Cardiac muscle cell (in vitro differentiated cells and primary cell): ENCODE results near the gene KLRC4. TPM values are rescaled to one million over a fixed set of nuclear protein-coding genes. Genes with fewer than 3 reads are reported as not detected.
"Not testable (repeated sequence)": the region's sequence is repeated elsewhere in the genome, so short reads cannot be mapped to it uniquely, and the experiment has no call there.

Experiments used
- DNase-seq, 2 donors: peaks; one replicate each; pipeline versions ENCODE4 v3.0.0 to v3.0.0-alpha.2; 2010 to 2017; ENCODE audit warnings: low read depth in 1 of 2, low spot score in 1 of 2
- H3K27ac ChIP-seq: fragments of 200-600 bp; sonication (generic); 2 replicates; pipeline ENCODE4 v1.5.1; 2016
- H3K27me3 ChIP-seq: fragments of 200-600 bp; sonication (generic); 2 replicates; pipeline ENCODE4 v1.6.0; 2016; ENCODE audit warnings: control low read depth
- H3K36me3 ChIP-seq: fragments of 200-600 bp; sonication (generic); 2 replicates; pipeline ENCODE4 v1.5.1; 2016; ENCODE audit warnings: control low read depth
- H3K4me1 ChIP-seq: fragments of 200-600 bp; sonication (generic); 2 replicates; pipeline ENCODE4 v1.8.1; 2017; ENCODE audit warnings: low read depth, mild to moderate bottlenecking, mixed run types
- H3K4me3 ChIP-seq: fragments of 200-600 bp; sonication (generic); 2 replicates; pipeline ENCODE4 v1.5.1; 2016; ENCODE audit warnings: mild to moderate bottlenecking
- H3K9me3 ChIP-seq: fragments of 200-600 bp; sonication (generic); 2 replicates; pipeline ENCODE4 v1.5.1; 2017; ENCODE audit warnings: low read depth, mild to moderate bottlenecking, control low read depth
- CTCF ChIP-seq: IDR thresholded peaks from 2 replicates; pipeline ENCODE4 v1.5.1; 2012; ENCODE audit warnings: low read depth, mild to moderate bottlenecking, low read length
- polyA plus RNA-seq: library from polyadenylated mRNA; unstranded; fragments of >200 nt; fragmentation: Nextera tagmentation; extraction: Ambion mirVana; gene quantifications from 2 replicates; pipeline ENCODE4 v1.2.1, GENCODE V29; 2016
- total RNA-seq: library from RNA; depleted of rRNA; stranded (reverse); fragments of >200 nt; gene quantifications from 2 replicates; pipeline ENCODE4 v1.2.3, GENCODE V29; 2016

The KLRC4 gene
- total and polyA plus RNA-seq, 2 experiments from 2014 or later, result not detected

- no peak overlapping the region for H3K27ac ChIP-seq
- no peak for TF ChIP-seq CTCF
- DNase-seq, result no peak
- no peak overlapping the region for H3K4me3 ChIP-seq
- no peaks in the 10 kb centered on the region for H3K4me1 ChIP-seq
- no peaks in the 10 kb centered on the region for H3K9me3 ChIP-seq
- no peaks in the 10 kb centered on the region for H3K27me3 ChIP-seq
- no peaks in the 10 kb centered on the region for H3K36me3 ChIP-seq
These were observed 38.7 kb upstream of the KLRC4 start for GRCh38 chr12:10448236-10448635.

GRCh38 chr12:10446052-10446451 is 36.5 kb upstream of the KLRC4 start:
- H3K4me3 ChIP-seq, H3K36me3 ChIP-seq, H3K27ac ChIP-seq, H3K9me3 ChIP-seq, H3K27me3 ChIP-seq, H3K4me1 ChIP-seq: not testable (repeated sequence)
- peak in 1 of 2 donors; percentile 2 for DNase-seq

- H3K9me3 ChIP-seq, H3K4me1 ChIP-seq, H3K27me3 ChIP-seq, H3K4me3 ChIP-seq, H3K36me3 ChIP-seq, DNase-seq, H3K27ac ChIP-seq: not testable (repeated sequence)
These were observed 31.6 kb upstream of the KLRC4 start for GRCh38 chr12:10441144-10441543.

GRCh38 chr12:10439608-10440274 is 30.2 kb upstream of the KLRC4 start:
- not testable (repeated sequence) for H3K4me1 ChIP-seq, DNase-seq

GRCh38 chr12:10437601-10438000 is 28.0 kb upstream of the KLRC4 start:
- H3K27me3 ChIP-seq, H3K4me1 ChIP-seq, H3K36me3 ChIP-seq, H3K4me3 ChIP-seq, H3K27ac ChIP-seq, DNase-seq, H3K9me3 ChIP-seq: not testable (repeated sequence)

More at GRCh38 chr12:10439608-10440274, 30.2 kb upstream of the KLRC4 start:
- H3K4me3 ChIP-seq, H3K9me3 ChIP-seq, H3K27me3 ChIP-seq, H3K27ac ChIP-seq, H3K36me3 ChIP-seq: not testable (repeated sequence)

- H3K4me1 ChIP-seq, H3K9me3 ChIP-seq, H3K36me3 ChIP-seq, H3K27ac ChIP-seq, H3K4me3 ChIP-seq, H3K27me3 ChIP-seq: not testable (repeated sequence)
- peak in 1 of 2 donors; percentile 15 for DNase-seq
These were observed 26.3 kb upstream of the KLRC4 start, which contains the start of gene KLRC2 for GRCh38 chr12:10435816-10436215. Gene KLRC2, minus strand, starts transcription at chr12:10436010. Its CDS starts 24 bp downstream, at chr12:10435986.

- DNase-seq, result not testable (repeated sequence)
These were observed 21.1 kb upstream of the KLRC4 start for GRCh38 chr12:10430623-10431022.

GRCh38 chr12:10425938-10426337 is 16.4 kb upstream of the KLRC4 start:
- H3K4me1 ChIP-seq, H3K4me3 ChIP-seq, H3K27ac ChIP-seq, H3K9me3 ChIP-seq, DNase-seq, H3K36me3 ChIP-seq, H3K27me3 ChIP-seq: not testable (repeated sequence)

More at GRCh38 chr12:10430623-10431022, 21.1 kb upstream of the KLRC4 start:
- H3K27ac ChIP-seq, H3K4me3 ChIP-seq, H3K27me3 ChIP-seq, H3K9me3 ChIP-seq, H3K36me3 ChIP-seq, H3K4me1 ChIP-seq: not testable (repeated sequence)

- H3K9me3 ChIP-seq, H3K36me3 ChIP-seq, H3K27me3 ChIP-seq, H3K4me1 ChIP-seq, H3K27ac ChIP-seq, H3K4me3 ChIP-seq, DNase-seq: not testable (repeated sequence)
These were observed 14.8 kb upstream of the KLRC4 start for GRCh38 chr12:10424260-10424899.

GRCh38 chr12:10422159-10422558 is 12.6 kb upstream of the KLRC4 start:
- H3K27ac ChIP-seq, H3K36me3 ChIP-seq, H3K4me3 ChIP-seq, H3K27me3 ChIP-seq, DNase-seq, H3K9me3 ChIP-seq, H3K4me1 ChIP-seq: not testable (repeated sequence)

GRCh38 chr12:10420334-10420733 is 10.8 kb upstream of the KLRC4 start, which contains the start of gene KLRC3:
Gene KLRC3, minus strand, starts transcription at chr12:10420595. Its CDS starts 45 bp downstream, at chr12:10420550.
- H3K4me3 ChIP-seq, H3K36me3 ChIP-seq, H3K27ac ChIP-seq, DNase-seq, H3K9me3 ChIP-seq, H3K4me1 ChIP-seq, H3K27me3 ChIP-seq: not testable (repeated sequence)
